Central memory CD4-positive, alpha-beta T cell (primary cell): ENCODE results near the gene ZNF530.
A peak's percentile ranks its signal among the peaks of the same experiment; 100 is the strongest.

Source experiments
- DNase-seq: peaks from one replicate; pipeline ENCODE4 v3.0.0; 2022
- total RNA-seq, 3 experiments: gene quantifications; one replicate each; lab custom pipeline; 2026; lab: John Stamatoyannopoulos, UW

Gene ZNF530
- total RNA-seq = 3.7 to 17.1 (median 8.0) reads per million in 3 experiments

GRCh38 chr19:57599761-57600383 lies at the start of gene ZNF530:
Gene ZNF530 (plus strand): TSS chr19:57599885. CDS start chr19:57604346, 4,461 bp downstream.
- DNase-seq = peak; percentile 73

- no peak for DNase-seq
Observed at GRCh38 chr19:57552432-57552831, 47.3 kb upstream of the ZNF530 start.

GRCh38 chr19:57557659-57558058 lies 42.0 kb upstream of the ZNF530 start:
- DNase-seq = no peak

- no peak for DNase-seq
Observed at GRCh38 chr19:57558525-57558924, 41.2 kb upstream of the ZNF530 start.

GRCh38 chr19:57559008-57559403 lies 40.7 kb upstream of the ZNF530 start:
- DNase-seq = no peak

GRCh38 chr19:57559404-57560025 lies 40.2 kb upstream of the ZNF530 start, which contains the start of gene ZNF550:
Gene ZNF550 (minus strand): TSS chr19:57559863. CDS start chr19:57559682, 181 bp downstream.
- peak; percentile 78 for DNase-seq

- no peak for DNase-seq
Observed at GRCh38 chr19:57560049-57560491, 39.6 kb upstream of the ZNF530 start.

GRCh38 chr19:57563547-57563946 lies 36.1 kb upstream of the ZNF530 start:
- no peak for DNase-seq

GRCh38 chr19:57566396-57567265 lies 33.1 kb upstream of the ZNF530 start:
- DNase-seq = no peak

- DNase-seq = no peak
Observed at GRCh38 chr19:57570707-57571106, 29.0 kb upstream of the ZNF530 start.

GRCh38 chr19:57572415-57572947 lies 27.2 kb upstream of the ZNF530 start:
- no peak for DNase-seq

- no peak for DNase-seq
Observed at GRCh38 chr19:57576661-57577060, 23.0 kb upstream of the ZNF530 start.

GRCh38 chr19:57578487-57579205 lies 21.0 kb upstream of the ZNF530 start, which contains the start of gene ZNF416:
Gene ZNF416 (minus strand): TSS chr19:57578911. CDS start chr19:57578704, 207 bp downstream.
- peak; percentile 96 for DNase-seq

- no peak for DNase-seq
Observed at GRCh38 chr19:57583104-57583520, 16.6 kb upstream of the ZNF530 start.

GRCh38 chr19:57583521-57584416 lies 15.9 kb upstream of the ZNF530 start, which contains the start of gene ZIK1:
Gene ZIK1 (plus strand): TSS chr19:57584145. CDS start chr19:57584357, 212 bp downstream.
- peak; percentile 86 for DNase-seq

GRCh38 chr19:57587529-57587928 lies 12.2 kb upstream of the ZNF530 start:
- DNase-seq = no peak

GRCh38 chr19:57599377-57599760 lies 316 bp upstream of the ZNF530 start:
- no peak for DNase-seq

- DNase-seq = no peak
Observed at GRCh38 chr19:57606931-57607330, 7.2 kb downstream of the ZNF530 start.

GRCh38 chr19:57611113-57611512 lies 11.4 kb downstream of the ZNF530 start:
- DNase-seq = no peak

GRCh38 chr19:57613941-57614743 lies 14.5 kb downstream of the ZNF530 start, which contains the start of gene ZNF134:
Gene ZNF134 (plus strand): TSS chr19:57614242. CDS start chr19:57619469, 5,227 bp downstream.
- DNase-seq = peak; percentile 82
